Hematopoietic multipotent progenitor cell treated with erythropoietin and hydrocortisone succinate and interleukin-3 and kit ligand, for 6 days (in vitro differentiated cells): ENCODE results near the gene GSTA1.
"Not testable (repeated sequence)": the region's sequence is repeated elsewhere in the genome, so short reads cannot be mapped to it uniquely, and the experiment has no call there.

ENCODE experiments used
- DNase-seq: peaks from one replicate; pipeline ENCODE4 v3.0.0-alpha.2; 2015

GSTA1 gene

GRCh38 chr6:52753137-52753536 is 50.5 kb downstream of the GSTA1 start:
- DNase-seq = not testable (repeated sequence)

GRCh38 chr6:52752310-52752709 is 51.3 kb downstream of the GSTA1 start:
- DNase-seq = no peak

GRCh38 chr6:52749556-52750152 is 54.0 kb downstream of the GSTA1 start:
- peak; percentile 4 for DNase-seq

DNA sequence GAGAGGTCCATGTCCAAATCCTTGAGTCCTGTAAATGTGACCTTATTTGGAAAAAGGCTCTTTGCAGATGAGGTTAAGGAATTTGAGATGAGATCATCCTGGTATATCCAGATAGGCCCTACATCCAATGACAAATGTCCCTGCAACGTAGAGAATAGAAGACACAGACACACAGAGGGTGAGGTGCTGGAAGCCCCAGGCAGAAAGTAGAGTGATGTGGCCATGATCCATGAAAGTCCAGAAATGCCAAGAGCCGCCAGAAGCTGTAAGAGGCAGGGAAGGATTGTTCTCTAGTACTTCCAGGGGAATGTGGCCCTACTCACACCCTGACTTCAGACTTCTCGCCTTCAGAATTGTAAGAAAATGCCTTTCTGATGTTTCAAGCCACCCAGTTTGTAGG is 56.3 kb downstream of the GSTA1 start:
- DNase-seq = not testable (repeated sequence)

GRCh38 chr6:52746213-52746612 is 57.4 kb downstream of the GSTA1 start:
- DNase-seq = peak; percentile 38

DNA sequence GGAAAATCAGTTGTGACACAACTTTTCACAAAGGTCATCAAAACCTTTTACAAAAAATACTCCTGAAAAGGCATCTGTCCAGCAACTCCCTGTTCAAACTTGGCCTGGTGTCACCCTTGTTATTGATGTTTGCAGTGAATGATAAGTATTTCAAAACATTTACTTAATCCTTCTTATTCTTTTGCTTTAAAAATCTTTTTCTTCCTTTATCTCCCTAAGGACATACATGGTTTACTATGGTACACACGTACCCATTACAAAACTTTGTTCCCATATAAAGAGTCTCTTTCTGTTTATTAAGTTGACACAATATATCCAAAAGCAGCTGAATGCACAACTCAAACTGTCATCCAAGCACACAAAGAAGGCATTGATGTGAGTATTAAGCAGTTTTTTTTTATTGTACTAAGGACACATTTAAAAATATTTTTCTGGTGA is 57.8 kb downstream of the GSTA1 start:
- no peak for DNase-seq

DNA sequence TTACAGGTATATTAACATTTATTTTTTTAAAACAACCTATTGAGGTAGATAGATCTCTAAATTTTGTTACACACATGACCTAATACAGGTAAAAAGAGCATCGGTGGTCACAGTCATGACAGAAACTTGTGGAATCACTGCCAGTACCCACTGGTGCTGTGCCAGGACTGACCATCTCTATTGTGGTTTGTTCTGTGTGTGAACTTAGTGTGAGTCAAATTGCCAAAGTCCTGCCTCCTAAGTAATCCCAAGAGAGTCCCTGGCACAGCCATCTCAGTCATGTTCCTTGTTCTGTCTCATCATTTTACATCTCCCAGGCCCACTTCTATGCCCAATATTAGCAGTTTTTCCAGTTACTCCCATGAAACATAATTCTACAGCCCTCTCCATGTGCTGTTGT is 61.7 kb downstream of the GSTA1 start:
- DNase-seq = no peak
